Right renal pelvis (tissue), 4 donors: ENCODE results near the gene SEMA4F. TPM values are rescaled to one million over a fixed set of nuclear protein-coding genes. Genes with fewer than 3 reads are reported as not detected.
"Not testable (repeated sequence)": the region's sequence is repeated elsewhere in the genome, so short reads cannot be mapped to it uniquely, and the experiment has no call there.

ENCODE experiments used
- DNase-seq, 4 donors: peaks; one replicate each; pipeline ENCODE4 v3.0.0-alpha.2; 2013; ENCODE audit warnings: low read depth in 4 of 4, low spot score in 3 of 4, missing footprints in 1 of 4
- polyA plus RNA-seq, 4 donors: library from polyadenylated mRNA; unstranded; fragments of 120-200 nt; gene quantifications; one replicate each; pipeline ENCODE4 v1.2.1, GENCODE V29; 2013; ENCODE audit not compliant: insufficient read length in 4 of 4

SEMA4F gene
- polyA plus RNA-seq = 1 to 10 TPM; 6.7 to 8.1 (median 7.6) TPM

DNA sequence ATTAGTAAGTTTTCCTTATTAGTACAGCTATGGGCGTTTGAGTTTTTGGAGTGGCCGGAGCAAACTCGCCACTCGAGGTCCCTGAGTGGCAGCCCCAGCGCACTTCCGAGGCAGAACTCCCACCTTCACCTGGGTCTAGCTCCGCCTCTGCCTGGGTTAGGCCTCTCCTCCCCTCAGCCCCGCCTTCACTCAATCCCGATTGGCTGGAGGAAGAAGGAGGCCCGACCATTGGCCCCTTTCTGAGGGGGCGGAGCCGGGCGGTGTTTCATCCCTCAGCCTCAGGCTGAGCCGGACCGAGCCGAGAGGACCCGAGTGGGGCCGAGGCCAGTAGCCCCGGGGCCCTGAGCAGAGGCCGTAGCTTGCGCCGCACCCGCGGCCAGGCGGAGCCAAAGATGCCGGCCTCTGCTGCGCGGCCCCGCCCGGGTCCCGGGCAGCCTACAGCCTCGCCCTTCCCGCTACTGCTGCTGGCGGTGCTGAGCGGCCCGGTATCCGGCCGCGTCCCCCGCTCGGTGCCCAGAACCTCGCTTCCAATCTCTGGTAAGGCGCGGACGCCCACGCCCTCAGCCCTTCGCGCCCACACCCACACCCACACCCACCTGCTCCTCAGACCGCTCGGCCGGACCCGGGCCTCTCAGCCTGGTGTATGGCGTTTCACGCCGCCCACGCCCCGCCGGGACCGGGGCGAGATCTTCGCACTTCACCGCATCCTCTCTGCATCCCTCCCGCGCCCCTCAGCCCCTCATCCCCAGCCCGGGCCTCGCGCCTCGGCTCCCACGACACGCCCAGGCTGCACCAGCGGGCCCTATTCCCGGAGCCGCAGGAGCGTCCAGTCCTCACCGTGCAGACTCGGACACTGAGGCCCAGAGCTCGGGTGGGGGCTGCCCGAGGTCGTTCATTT, at the start of gene SEMA4F:
SEMA4F (plus strand) TSS at position 263 of the 898 bp plus-strand sequence; CDS start at position 393, 130 bp downstream.
- DNase-seq = peak; percentile 82 to 94 (median 94)

DNA sequence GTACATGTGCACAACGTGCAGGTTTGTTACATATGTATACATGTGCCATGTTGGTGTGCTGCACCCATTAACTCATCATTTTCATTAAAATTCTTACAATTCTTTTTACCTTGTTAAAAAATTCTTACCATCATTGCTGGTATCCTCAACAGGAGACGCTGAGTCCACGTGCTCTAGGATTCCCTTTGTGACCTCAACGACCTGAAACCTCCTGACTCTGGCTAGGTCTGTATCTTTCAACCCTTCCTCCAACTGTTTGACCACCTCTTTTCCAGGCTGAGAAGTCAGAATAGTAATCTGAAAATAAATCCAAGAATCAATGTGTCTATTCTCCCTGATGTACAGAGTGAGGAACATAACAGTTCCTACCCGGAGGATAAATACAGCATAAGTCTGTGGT, 47.1 kb upstream of the SEMA4F start:
- no peak for DNase-seq

- no peak for DNase-seq
These were observed 36.9 kb upstream of the SEMA4F start for GRCh38 chr2:74617122-74617521.

DNA sequence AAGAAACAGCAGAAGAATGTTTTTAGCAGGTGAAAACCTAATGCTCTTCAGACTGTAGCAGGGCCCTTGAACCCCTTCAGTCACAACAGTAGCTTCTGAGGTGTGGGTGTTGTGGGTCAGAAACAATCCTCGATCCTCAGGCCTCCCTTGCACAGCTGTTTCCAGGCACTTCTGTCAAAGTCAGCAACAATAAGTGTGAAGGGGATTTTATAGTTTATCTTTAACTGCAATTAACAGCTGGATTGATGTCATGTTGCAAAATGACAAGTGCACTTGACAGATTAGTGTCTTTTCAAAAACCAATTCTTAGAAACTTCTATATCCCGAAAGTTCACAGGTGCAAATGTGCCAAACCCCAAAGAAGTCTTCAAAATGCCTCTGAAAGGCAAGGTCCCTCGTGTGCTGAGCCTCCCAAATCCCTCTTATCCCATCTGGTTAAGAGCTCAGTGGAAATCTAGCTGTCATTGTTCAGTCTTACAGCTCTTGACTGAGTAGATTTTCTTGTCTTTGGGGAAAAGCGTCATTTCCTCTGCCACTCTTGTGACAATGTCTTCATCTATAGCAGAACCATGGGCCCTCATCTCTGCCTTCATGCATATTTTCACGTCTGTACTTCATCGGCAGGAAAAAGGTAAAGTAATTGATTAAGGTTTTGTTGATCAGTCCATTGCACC, 35.5 kb upstream of the SEMA4F start:
- no peak for DNase-seq

DNA sequence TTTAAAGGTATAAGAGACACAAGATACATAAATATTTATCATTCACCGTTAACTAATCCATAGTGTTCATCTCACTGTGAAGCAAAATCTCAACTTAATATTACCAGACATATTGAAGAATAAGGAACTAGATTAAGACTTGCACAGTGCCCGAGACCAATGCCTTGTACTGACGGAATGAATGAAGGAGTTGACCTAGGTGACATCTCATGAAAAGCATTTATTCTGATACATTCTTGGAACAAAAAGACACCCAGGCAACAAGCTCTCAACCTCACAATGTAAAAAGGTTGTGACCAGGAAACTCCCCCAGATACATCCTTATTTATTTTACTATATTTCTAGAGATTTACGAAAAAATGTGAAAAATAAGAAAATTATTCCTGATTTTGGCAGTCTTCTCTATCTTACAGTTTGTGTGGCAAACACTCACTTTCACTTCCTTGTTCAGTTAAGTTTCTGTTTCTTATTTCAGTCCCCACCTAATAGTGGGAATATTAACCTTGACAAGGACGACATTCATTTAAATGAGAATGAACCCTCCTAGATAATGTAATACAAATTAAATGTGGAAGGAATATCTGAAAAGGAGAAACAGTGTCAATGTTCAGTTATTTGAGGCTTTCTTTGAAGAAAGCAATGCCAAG, 34.3 kb upstream of the SEMA4F start:
- DNase-seq = no peak

GRCh38 chr2:74620671-74621070, 33.4 kb upstream of the SEMA4F start:
- no peak for DNase-seq

GRCh38 chr2:74625658-74626425, 28.2 kb upstream of the SEMA4F start:
- DNase-seq = no peak

- no peak for DNase-seq
These were observed 25.4 kb upstream of the SEMA4F start for GRCh38 chr2:74628538-74629105.

- not testable (repeated sequence) for DNase-seq
These were observed 23.6 kb upstream of the SEMA4F start for GRCh38 chr2:74630454-74630853.

DNA sequence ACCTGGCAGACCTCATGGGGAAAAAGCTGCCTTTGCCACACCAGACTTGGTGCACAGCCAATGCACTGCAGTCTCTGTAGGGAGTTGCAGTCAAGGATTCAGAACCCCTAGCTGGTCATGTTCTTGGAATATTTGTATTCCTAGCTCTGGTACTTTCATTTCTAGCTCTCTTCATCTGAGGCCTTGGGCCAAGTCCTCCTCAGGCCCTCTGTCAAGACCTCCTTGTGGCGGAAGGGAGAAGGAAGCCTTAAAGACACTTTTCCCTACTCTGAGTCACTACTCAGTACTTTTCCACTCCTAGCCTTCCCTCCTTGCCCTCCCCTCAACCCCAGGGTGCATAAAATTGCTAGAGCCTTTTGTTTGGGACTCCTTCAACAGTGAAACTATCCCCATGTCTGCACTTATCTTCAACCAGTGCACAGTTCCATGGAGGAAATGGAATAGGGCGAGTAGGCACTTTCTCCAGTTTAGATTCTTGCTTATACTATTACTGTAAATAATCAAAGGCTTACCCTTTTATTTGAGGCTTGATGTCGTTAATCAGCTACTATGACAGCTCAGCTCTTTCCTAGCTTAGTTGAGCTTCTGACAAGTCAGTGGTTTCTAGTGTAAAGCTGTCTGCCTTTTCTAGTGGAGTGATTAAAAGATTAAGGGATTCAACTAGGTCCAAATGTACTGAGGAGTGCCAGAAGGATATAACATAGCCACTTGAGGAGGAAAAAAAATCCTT, 21.7 kb upstream of the SEMA4F start:
- no peak for DNase-seq

DNA sequence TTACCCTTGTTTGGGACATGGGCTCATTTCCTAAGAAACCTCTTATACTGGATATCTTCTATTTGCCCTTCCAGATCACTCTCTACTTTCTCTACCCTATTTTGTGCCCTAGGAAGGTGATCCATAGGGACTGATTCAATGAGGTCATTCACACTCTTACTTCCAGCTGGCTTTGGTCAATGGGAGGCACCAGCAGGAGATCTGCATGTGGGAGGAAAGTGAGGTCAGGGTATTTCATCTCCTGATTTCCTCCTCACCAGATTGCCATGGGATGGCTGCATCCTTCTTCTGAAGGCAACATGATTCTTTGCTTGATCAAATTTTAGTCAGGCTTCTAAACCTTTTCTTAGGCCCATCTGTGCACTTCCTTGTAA, 21.1 kb upstream of the SEMA4F start:
- DNase-seq = no peak

GRCh38 chr2:74639550-74639949, 14.5 kb upstream of the SEMA4F start:
- no peak for DNase-seq

DNA sequence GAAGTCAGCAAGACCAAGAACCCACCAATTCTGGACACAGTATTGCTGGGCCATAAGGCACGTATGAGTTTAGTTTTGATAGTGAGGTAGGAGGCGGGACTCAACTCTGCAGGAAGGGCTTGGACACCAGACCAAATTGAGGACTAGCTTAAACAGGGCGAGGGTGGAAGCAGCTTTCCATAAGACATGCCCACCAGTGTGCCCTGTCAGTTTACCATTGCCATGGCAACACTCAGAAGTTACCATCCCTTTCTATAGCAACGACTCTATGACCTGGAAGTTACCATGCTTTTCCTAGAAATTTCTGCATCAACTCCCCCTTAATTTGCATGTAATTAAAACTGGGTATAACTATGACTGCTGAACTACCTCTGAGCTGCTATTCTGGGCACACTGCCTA, 8.7 kb upstream of the SEMA4F start:
- DNase-seq = no peak

DNA sequence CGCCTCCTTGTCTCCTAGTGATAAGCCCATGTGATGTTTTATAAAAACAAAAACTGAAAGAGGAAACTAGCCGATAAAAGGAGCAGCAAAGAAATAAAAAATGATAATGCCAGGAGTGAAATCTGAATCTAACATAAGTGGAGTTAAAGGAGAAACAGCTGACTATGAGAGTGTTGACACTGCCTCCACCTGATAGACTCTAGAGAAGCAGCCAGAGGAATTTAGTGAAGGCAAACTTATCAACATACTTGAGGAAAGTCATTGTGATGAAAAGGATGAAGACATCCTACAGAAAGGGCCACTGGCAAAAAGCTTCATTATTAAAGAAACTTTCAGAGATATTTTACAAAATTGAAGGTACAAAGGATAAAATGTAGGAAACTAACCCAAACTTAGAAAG, 7.8 kb upstream of the SEMA4F start:
- no peak for DNase-seq

DNA sequence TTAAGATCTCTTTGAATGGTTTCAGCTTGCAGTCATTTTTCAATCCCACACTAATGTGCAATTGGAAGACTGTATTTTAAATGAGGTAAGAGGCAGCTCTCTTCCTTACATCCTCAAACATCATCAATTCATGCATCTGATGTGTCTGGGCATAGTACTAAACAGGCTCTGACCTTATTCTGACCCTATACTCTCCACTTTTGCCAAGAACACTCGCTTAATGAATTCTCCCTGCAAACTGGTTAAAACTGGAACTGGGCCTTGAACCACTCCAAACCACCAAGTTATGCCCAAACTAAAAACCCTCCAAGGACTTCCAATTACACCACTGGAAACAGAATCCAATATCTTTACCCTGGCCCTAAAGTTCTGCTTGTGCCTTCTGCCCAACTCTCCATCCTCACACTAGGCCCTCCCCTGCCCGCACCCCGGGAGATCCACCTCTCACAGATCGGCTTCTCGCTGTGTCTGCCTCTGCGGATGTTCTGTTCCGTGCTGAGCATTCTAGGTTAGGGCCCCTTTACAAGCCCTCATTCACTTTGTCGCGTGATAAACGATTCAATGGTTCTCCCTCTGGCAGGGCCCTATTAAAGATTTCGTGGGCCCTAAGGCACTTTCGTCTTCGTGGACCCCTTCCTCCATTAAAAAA, 7.1 kb upstream of the SEMA4F start:
- DNase-seq = no peak

GRCh38 chr2:74648009-74648443, 6.0 kb upstream of the SEMA4F start, which contains the start of gene M1AP:
TSS of gene M1AP (minus strand) at chr2:74648330. CDS start at chr2:74640275, 8,055 bp downstream.
- DNase-seq = no peak

GRCh38 chr2:74653589-74653984, 460 bp upstream of the SEMA4F start:
- no peak for DNase-seq

DNA sequence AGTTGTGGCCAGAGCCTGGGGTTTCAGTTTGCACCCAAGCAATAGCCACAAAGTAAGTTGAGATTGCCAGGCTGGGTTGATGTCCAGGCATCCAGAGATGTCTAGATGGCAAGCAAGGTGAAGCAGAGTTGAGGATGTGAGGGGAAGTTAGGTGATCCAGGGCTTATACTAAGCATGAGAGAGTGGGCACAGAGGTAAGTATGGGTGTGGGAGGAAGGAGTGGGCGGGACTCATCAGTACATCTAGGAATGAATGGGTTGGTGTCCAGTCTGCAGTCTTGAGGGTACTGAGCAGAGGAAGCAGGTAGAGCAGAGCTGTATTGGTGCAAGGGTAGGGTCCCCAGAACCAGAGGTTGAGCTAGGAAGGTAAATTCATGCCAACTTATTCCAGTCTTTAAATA, 1.5 kb downstream of the SEMA4F start:
- DNase-seq = no peak

GRCh38 chr2:74658516-74658915, 4.5 kb downstream of the SEMA4F start:
- DNase-seq = no peak
